GM18519 (cell line): ENCODE measurements around the gene PES1.
"Not testable (repeated sequence)": the region's sequence is repeated elsewhere in the genome, so short reads cannot be mapped to it uniquely, and the experiment has no call there.

Experiments
- ATAC-seq: cut with Tn5 transposase; IDR thresholded peaks from one replicate; pipeline ENCODE4 v1.9.1; 2021; ENCODE audit warnings: mild to moderate bottlenecking, moderate library complexity; ENCODE audit not compliant: unreplicated experiment, low FRiP score

The PES1 gene

DNA sequence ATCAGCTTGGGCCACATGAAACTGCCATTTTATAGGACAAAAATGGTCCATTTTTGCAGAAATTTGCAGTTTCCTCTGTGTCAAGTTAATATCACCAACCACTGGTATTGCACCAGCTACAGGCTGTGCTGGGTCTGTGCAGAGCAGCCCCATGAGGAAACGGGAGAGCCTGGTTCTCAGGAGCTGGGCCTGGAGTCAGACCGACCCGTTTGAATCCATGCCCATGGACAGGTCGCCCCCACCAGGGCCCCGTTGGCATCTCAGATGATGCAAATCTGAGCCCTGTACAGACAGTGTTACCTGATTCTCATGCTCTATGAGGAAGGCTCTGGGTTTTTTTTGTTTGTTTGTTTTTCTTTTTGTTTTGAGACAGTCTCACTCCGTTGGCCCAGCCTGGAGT lies 35.3 kb downstream of the PES1 start:
- ATAC-seq = no peak

DNA sequence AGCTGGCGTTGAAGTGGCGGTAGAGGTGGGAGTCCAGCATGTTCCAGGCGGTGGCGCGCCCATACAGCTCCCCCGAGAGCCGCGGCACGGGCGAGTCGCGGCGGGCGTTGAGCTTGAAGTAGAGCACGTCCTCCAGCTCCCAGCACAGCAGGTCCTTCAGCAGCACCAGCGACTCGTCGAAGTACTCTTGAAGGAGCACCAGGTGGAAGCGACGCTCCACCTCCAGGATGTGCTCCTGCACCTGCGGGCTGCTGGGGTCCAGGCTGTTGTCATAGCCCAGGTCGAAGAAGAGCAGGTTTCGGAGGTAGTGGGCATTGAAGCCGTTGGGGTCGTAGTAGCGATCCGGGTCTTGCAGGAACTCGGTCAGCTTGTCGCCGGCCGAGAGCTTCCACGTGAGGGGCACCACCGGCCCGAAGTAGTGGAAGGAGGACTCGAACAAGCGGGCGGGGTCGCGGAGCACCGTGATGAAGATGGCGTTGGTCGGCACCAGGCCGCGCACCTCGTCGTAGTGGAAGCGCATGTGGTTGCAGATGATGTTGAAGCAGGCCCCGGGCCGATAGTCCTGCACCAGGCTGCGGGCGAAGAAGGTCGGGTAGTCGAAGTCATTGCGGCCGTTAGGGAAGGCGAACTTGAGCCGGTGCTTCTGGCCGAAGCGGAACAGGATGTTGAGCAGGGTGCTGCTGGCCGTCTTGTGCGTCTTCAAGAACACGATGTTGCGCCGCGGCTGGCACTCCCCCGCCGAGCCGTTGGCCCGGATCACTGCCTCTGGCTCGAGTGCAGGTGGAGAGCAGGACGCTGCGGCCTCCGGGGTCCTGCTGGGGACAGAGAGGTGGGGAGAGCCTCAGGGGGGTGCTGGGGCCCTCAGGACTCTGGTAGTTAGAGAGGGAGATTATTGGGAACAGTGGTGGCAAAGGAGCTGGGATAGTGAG lies 36.2 kb downstream of the PES1 start:
- ATAC-seq = no peak

DNA sequence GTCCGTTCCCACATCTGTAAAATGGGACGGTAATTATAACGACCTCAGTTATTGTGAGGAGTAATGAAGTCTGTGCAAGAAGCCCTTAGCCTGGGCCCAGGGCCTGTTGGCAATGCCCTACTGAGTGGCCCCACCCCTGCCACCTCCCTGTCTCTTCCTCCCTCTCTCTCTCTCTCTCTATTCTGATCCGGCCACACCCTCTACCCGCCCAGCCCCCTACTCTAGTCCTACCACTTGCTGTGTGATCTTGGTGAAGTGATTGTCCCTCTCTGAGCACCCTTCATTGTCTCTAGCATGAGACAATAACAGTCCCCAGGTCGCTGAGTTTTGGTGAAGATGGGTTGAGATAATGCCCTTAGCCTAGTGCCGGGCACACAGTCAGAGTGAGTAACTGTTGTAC lies 37.7 kb downstream of the PES1 start:
- ATAC-seq = no peak

DNA sequence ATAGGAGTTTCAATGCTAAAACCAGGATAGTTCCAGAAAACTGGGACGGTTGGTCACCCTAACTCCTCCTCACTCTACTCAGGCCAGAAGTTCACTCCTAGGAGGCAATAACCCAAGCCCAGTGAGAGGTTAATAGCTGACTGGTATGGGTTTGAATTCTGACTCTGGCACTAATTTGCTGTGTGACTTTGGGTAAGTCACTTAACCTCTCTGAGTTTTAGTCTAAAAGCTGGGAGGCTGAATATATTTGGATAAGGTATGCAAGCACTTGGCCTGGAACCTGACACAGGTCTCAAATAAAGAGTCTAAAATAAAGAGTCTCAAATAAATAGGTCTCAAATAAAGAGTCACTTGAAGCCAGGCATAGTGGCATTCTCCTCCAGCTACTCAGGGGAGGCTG lies 39.0 kb downstream of the PES1 start:
- no peak for ATAC-seq

DNA sequence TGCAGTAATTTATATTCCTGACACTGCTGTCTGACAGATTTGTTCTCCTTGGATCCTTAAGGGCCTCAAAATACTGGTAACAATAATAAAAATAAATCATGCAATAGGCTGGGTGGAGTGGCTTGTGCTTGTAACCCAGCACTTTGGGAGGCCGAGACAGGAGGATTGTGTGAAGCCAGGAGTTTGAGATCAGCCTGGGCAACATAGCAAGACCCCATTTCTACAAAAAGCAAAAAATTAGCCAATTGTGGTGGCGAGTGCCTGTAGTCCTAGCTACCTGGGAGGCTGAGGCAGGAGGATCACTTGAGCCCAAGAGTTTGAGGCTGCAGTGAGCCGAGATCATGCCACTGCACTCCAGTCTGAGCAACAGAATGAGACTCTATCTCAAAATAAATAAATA lies 39.9 kb downstream of the PES1 start:
- ATAC-seq = not testable (repeated sequence)

DNA sequence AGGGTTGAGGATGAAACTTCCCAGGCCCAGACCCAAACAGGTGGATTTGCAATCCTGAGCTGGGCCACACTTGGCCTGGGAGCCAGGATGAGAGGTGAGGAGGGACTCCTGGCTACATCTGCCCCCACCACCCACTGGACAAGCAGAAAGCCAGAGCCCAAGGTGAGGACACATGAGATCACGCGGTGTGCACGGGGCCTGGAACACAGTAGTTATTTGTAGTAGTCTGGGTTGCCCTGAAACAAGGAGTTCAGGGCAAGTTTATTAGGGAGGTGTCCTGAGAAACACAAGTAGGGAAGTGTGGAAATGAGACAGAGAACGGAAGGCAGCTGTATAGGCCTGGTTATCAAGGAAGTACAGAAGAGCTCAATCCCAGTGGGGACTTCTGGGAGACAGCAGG lies 44.5 kb downstream of the PES1 start:
- no peak for ATAC-seq

DNA sequence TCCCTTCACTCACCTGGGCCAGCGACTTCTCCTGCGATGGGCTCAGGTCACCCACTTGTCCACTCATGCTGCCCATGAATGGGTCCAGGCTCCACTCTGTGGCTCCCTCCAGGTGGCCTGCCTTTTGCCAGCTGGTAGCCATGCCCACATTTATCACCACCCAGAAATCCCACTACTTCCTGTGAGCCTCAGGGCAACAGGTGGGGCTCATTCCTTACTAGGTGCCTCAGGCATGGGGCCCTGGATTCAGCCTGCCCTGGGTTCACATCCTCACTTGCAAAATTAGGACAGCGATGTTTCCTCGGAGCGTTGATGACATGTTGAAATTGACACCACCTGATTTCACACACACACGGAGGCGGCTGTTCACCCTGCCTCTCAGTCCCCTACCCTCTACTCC lies 45.1 kb downstream of the PES1 start, which contains the start of gene SEC14L6:
Gene SEC14L6, minus strand, starts transcription at position 126 of the 400 bp plus-strand sequence. Its CDS starts 59 bp downstream, at position 67.
- no peak for ATAC-seq

DNA sequence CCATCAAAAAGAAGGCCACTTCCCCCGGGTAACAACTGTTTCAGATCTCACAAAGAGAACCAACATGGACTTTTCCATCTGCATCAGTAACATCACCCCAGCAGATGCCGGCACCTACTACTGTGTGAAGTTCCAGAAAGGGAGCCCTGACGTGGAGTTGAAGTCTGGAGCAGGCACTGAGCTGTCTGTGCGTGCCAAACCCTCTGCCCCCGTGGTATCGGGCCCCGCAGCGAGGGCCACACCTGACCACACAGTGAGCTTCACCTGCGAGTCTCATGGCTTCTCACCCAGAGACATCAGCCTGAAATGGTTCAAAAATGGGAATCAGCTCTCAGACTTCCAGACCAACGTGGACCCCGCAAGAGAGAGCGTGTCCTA lies 48.9 kb downstream of the PES1 start:
- ATAC-seq = no peak

DNA sequence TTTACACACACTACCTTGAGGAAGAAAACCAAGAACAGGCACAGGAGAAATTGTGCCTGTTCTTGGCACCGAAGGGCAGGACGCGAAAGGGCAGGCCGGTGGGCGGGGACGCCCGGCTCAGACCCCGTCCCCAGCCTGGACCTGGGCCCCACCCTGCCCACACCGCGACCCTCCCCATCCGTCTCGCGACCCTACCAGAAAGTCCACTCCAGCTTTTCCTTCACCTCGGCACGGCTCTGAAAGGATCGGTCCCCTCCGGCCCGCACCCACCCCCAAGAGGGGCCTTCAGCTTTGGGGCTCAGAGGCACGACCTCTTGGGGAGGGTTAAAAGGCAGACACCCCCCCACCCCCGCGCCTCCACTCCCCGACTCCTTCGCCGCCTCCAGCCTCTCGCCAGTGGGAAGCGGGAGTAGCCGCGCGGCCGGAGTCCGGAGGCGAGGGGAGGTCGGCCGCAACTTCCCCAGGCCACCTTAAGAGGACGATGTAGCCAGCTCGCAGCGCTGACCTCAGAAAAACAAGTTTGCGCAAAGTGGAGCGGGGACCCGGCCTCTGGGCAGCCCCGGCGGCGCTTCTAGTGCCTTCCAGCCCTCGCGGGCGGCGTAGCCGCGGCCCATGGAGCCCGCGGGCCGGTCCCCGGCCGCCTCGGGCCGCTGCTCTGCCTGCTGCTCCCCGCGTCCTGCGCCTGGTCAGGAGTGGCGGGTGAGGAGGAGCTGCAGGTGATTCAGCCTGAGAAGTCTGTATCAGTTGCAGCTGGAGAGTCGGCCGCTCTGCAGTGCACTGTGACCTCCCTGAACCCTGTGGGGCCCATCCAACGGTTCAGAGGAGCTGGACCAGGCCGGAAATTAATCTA lies 49.5 kb downstream of the PES1 start:
- no peak for ATAC-seq

DNA sequence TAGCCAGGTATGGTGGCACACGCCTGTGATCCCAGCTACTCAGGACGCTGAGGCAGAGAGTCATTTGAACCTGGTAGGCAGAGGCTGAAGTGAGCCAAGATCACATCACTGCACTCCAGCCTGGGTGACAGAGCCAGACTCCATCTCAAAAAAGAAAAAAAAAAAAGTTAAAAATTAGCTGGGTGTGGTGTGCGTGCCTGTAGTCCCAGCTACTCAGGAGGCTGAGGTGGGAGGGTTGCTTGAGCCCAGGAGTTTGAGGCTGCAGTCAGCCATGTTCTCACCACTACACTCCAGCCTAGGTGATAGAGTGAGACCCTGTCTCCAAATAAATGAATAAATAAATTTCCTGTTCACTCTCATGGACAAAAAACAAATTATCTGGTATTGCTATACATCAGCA lies 50.2 kb downstream of the PES1 start:
- ATAC-seq = not testable (repeated sequence)

DNA sequence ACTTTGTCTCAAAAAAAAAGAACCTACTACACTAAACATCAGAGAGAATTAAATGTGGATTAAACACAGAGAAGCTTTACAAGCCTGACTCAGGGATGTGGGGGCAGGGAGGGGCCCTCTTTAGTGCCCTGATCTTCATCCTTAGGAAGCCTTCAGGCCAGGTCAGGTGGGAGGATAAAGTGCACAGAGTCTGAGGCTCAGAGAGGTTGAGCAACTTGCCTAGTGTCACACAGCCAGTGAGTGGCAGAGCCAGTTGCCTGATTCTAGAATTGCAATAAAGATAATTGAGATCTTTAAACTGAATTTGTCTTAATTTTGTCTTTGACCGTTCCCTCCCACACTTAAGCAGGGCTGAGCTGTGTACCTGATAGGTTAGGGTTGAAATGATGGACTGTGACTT lies 52.3 kb downstream of the PES1 start:
- no peak for ATAC-seq

DNA sequence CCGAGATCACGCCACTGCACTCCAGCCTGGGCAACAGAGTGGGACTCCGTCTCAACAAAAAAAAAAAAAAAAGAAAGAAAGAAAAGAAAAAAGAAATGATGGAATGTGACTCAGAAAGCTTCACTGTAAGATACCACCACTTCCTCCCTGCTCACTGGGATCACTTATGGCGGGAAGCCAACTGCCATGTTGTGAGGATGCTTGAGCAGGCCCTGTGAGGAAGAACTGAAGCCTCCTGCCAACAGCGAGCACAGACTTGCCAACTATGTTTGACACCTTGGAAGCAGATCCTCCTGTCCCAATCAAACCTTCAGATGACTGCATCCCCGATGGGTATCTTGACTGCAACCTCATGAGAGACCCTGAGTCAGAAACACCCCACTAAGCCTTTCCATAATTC lies 53.4 kb downstream of the PES1 start:
- ATAC-seq = no peak

DNA sequence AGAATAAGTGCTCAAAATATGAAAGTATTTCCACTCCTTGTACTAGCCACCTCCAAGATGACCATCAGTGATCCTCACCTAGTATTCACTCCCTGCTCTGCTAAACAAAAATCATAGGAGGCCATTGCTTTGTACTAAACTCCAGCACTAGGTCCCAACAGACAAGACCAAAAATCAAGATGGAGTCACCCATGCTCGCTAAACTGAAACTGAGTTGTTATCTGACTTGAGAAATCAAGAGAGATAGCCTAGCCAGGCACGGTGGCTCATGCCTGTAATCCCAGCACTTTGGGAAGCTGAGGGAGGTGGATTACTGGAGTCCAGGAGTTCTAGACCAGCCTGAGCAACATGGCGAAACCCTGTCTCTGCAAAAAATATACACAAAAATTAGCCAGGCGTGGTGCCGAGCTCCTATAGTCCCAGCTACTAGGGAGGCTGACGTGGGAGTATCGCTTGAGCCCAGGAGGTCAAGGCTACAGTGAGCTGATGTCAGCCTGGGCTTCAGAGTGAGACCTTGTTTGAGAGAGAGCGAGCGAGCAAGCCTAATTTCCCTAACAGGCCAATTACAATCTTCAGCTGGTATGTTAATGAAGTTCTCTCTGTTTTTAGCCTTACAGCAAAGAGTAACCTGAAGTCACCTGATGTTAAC lies 54.5 kb downstream of the PES1 start:
- no peak for ATAC-seq

DNA sequence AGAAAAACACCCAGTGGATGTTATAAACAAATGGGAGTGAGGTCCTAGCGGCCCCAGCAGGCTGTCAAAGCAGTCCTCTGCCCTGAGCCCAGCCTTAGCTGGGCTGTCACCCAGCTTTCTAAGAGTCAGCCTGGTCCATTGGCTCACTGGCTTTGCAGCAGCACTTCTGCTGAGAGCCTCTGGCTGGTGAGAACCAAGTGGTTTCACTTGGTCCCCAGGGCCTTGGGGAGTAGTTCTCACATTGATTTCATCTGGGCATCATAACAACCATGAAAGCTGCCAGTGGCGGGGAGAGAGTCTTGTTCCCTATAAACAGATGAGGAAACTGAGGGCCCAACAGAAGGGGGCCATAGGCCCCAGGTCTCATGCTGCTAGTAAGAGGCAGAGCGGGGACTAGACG lies 56.5 kb downstream of the PES1 start:
- ATAC-seq = no peak

DNA sequence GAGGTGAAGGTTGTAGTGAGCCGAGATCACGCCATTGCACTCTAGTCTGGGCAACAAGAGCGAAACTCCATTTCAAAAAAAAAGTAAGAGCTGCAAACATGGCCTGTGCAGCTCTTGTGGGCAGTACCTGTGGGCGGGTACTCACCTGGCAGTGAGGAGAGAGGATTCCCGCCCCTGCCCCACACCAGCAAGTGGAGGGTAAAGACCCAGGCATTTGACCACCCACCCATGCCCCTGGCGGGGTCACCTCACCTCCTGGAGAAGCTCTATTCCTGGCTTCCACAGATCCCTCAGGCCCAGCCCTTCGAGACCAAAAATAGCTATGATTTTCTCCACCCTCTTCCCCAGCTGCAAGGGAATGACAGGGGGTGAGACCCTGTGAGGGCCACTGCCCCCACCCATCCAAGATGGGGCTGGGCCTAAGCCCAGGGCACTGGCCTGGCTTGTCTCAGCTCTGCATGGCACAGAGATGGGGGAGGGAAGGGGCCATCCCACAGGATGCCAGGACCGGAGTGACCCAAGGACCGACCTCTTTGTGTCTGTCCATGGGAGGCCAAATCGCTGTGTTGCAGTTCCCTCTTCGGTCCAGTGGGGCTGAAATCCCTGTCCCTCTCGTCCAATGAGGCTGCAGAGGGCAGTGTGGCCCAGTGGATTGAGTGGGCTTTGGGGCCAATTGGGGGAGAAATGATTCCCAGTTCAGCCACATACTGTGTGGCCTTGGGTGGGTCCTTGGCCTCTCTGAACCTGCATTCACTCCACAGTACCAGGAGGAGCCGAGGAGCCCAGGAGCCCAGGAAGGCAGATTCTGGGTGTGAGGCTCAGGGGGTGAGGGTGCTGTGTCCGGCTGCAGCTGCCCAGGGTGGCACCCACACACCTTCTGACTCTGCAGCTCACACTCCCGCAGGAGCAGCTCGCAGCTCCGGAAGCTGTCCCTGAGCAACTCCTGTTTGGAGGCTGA lies 59.8 kb downstream of the PES1 start:
- ATAC-seq = no peak

DNA sequence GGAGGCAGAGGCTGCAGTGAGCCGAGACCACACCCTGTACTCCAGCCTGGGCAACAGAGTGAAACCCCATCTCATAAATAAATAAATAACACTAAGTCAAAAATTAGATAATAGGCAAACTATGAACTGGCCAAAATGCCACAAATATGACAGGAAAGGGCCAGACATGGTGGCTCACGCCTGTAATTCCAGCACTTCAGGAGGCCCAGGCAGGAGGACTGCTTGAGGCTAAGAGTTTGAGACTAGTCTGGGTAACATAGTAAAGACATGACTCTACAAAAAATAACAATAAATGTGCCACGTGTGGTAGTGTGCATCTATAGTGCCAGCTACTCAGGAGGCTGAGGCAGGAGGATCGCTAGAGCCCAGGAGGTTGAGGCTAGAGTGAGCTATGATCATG lies 65.1 kb downstream of the PES1 start:
- no peak for ATAC-seq
